HepG2 (cell line): ENCODE measurements around the gene MAPK8. TPM values are rescaled to one million over a fixed set of nuclear protein-coding genes. Genes with fewer than 3 reads are reported as not detected.

Source experiments
- ATAC-seq: fragments of 200-7000 bp; cut with Tn5 transposase; 3 replicates; pipeline ENCODE4 v1.9.1; 2020; ENCODE audit warnings: mild to moderate bottlenecking, moderate library complexity
- BruUV-seq: library from RNA; stranded (reverse); fragments of 400-500 nt; replicated peaks from 2 replicates; lab custom pipeline; 2021; lab: Mats Ljungman, UMichigan
- CTCF ChIA-PET: fragments of 300-600 bp; formaldehyde crosslinking; extraction: SDS; loops from one replicate; lab custom pipeline; 2021; ENCODE audit warnings: low total read pairs, inconsistent platforms, low intra/inter-chr PET ratio; lab: Yijun Ruan, JAX
- POLR2A ChIA-PET: fragments of 350-600 bp; sonication (Branson Sonifier 250); formaldehyde crosslinking; loops from one replicate; lab custom pipeline; 2020; ENCODE audit warnings: antibody characterized with exemption, inconsistent platforms; lab: Yijun Ruan, JAX
- DNase-seq: peaks from one replicate; pipeline ENCODE4 v3.0.0-alpha.2; 2015; ENCODE audit warnings: low spot score
- FAIRE-seq: peaks from 3 replicates; lab custom pipeline; 2011; peaks lifted over from hg19 to GRCh38; lab: Jason Lieb, UNC
- H2AFZ ChIP-seq: one replicate; pipeline ENCODE4 v1.6.1; 2011; ENCODE audit warnings: low read length, inconsistent platforms
- H3K27ac ChIP-seq: fragments of 300-600 bp; 3 replicates; pipeline ENCODE4 v1.8.0; 2011; ENCODE audit warnings: mixed run types, mild to moderate bottlenecking, mixed read lengths, low read length, inconsistent platforms; ENCODE audit not compliant: insufficient read depth; ENCODE audit errors: extremely low read length
- H3K27me3 ChIP-seq, 2 experiments: fragments of 200-600 bp in 1 of 2; 2 replicates in 1 of 2; 3 replicates in 1 of 2; pipeline versions ENCODE4 v1.6.0 to v1.8.0; 2011; ENCODE audit warnings: low read length in 2 of 2, mild to moderate bottlenecking in 2 of 2, moderate library complexity in 2 of 2, inconsistent platforms in 1 of 2; ENCODE audit not compliant: insufficient read depth in 2 of 2, control insufficient read depth in 1 of 2
- H3K36me3 ChIP-seq, 2 experiments: fragments of 200-600 bp in 1 of 2; replicated peaks in 1 of 2; 2 replicates in 1 of 2; 3 replicates in 1 of 2; pipeline versions ENCODE4 v1.5.1 to v1.8.0; 2011; ENCODE audit warnings: low read length in 2 of 2, inconsistent platforms in 1 of 2; ENCODE audit not compliant: insufficient read depth in 2 of 2, control insufficient read depth in 1 of 2
- H3K4me1 ChIP-seq: 2 replicates; pipeline ENCODE4 v1.5.1; 2012; ENCODE audit warnings: low read length, inconsistent platforms; ENCODE audit not compliant: insufficient read depth
- H3K4me2 ChIP-seq: 2 replicates; pipeline ENCODE4 v1.6.0; 2011; ENCODE audit warnings: low read depth, low read length, inconsistent platforms
- H3K4me3 ChIP-seq, 3 experiments: fragments of 200-600 bp in 1 of 3; sonication (generic), shearing (Covaris generic) in 1 of 3; replicated peaks in 1 of 3; 2 replicates each; pipeline ENCODE4 v1.5.1; 2011 to 2016; ENCODE audit warnings: low read length in 3 of 3, inconsistent platforms in 2 of 3, low read depth in 2 of 3, mild to moderate bottlenecking in 2 of 3, control low read depth in 1 of 3, mixed read lengths in 1 of 3; ENCODE audit not compliant: insufficient read depth in 1 of 3
- H3K79me2 ChIP-seq: one replicate; pipeline ENCODE4 v1.6.1; 2011; ENCODE audit warnings: low read length, inconsistent platforms; ENCODE audit not compliant: insufficient read depth
- H3K9ac ChIP-seq: 2 replicates; pipeline ENCODE4 v1.6.0; 2011; ENCODE audit warnings: mild to moderate bottlenecking, low read depth, low read length, inconsistent platforms; ENCODE audit not compliant: insufficient read depth
- H3K9me3 ChIP-seq: 2 replicates; pipeline ENCODE4 v1.5.1; 2012; ENCODE audit warnings: mild to moderate bottlenecking, low read length
- H4K20me1 ChIP-seq: 2 replicates; pipeline ENCODE4 v1.6.0; 2011; ENCODE audit warnings: inconsistent platforms, mild to moderate bottlenecking, low read length, moderate library complexity; ENCODE audit not compliant: insufficient read depth
- AGO1 ChIP-seq: fragments of 200-400 bp; formaldehyde crosslinking; IDR thresholded peaks from 2 replicates; pipeline ENCODE4 v1.6.1; 2017; ENCODE audit warnings: mild to moderate bottlenecking, low read depth, low read length, moderate library complexity; ENCODE audit not compliant: poor library complexity, severe bottlenecking
- BCL3 ChIP-seq: sonication (generic); formaldehyde crosslinking; IDR thresholded peaks from 2 replicates; pipeline ENCODE4 v1.5.1; 2020; ENCODE audit warnings: mild to moderate bottlenecking, missing genetic modification reagents, moderate library complexity
- FOXP1 ChIP-seq, 2 experiments: fragments of 450-650 bp in 1 of 2; IDR thresholded peaks; 2 replicates each; pipeline ENCODE4 v1.6.1; 2017 to 2018; ENCODE audit warnings: antibody characterized with exemption in 1 of 2
- LRRFIP1 ChIP-seq: sonication (generic); formaldehyde crosslinking; conservative IDR thresholded peaks from 2 replicates; pipeline ENCODE4 v1.4.0; 2020; ENCODE audit warnings: missing genetic modification reagents
- MATR3 ChIP-seq: sonication (generic); formaldehyde crosslinking; IDR thresholded peaks from 2 replicates; pipeline ENCODE4 v1.4.0; 2020; ENCODE audit warnings: missing genetic modification reagents
- MAX ChIP-seq: IDR thresholded peaks from 2 replicates; pipeline ENCODE4 v1.6.1; 2012; ENCODE audit warnings: inconsistent platforms
- NR0B2 ChIP-seq: sonication (generic); formaldehyde crosslinking; IDR thresholded peaks from 2 replicates; pipeline ENCODE4 v1.4.0; 2020; ENCODE audit warnings: mild to moderate bottlenecking, missing genetic modification reagents
- NR2F6 ChIP-seq, 2 experiments: IDR thresholded peaks; 2 replicates each; pipeline ENCODE4 v1.6.1; 2016; ENCODE audit warnings: antibody characterized with exemption in 1 of 2, mild to moderate bottlenecking in 1 of 2
- PLSCR1 ChIP-seq: sonication (generic); formaldehyde crosslinking; IDR thresholded peaks from 2 replicates; pipeline ENCODE4 v1.5.0; 2020; ENCODE audit warnings: missing genetic modification reagents, mild to moderate bottlenecking, borderline replicate concordance
- SNAPC5 ChIP-seq: sonication (generic); formaldehyde crosslinking; IDR thresholded peaks from 2 replicates; pipeline ENCODE4 v1.8.1; 2023; ENCODE audit warnings: mild to moderate bottlenecking, missing genetic modification reagents, borderline replicate concordance
- TCF7L2 ChIP-seq: IDR thresholded peaks from 2 replicates; pipeline ENCODE4 v1.6.1; 2011; ENCODE audit warnings: mild to moderate bottlenecking, low read depth, low read length, moderate library complexity
- THAP11 ChIP-seq: IDR thresholded peaks from 2 replicates; pipeline ENCODE4 v1.6.1; 2016; ENCODE audit warnings: missing biosample characterization, missing genetic modification reagents
- ZNF292 ChIP-seq: sonication (generic); formaldehyde crosslinking; IDR thresholded peaks from 2 replicates; pipeline ENCODE4 v1.8.1; 2022; ENCODE audit warnings: mild to moderate bottlenecking, low read depth, missing genetic modification reagents, borderline replicate concordance
- ZNF430 ChIP-seq: sonication (generic); formaldehyde crosslinking; IDR thresholded peaks from 2 replicates; pipeline ENCODE4 v1.9.0; 2021; ENCODE audit warnings: mild to moderate bottlenecking, missing genetic modification reagents
- ZNF441 ChIP-seq: sonication (generic); formaldehyde crosslinking; IDR thresholded peaks from 2 replicates; pipeline ENCODE4 v1.7.0; 2021; ENCODE audit warnings: missing genetic modification reagents, borderline replicate concordance
- WGBS: methylation state at CpG from one replicate; pipeline ENCODE4 v1.1.6; 2017; ENCODE audit warnings: low lambda C conversion rate; 5-methylcytosine and 5-hydroxymethylcytosine counted together
- in situ Hi-C: cut with HindIII; loops from 2 replicates; pipeline ENCODE4 v1.10.0; 2017; ENCODE audit warnings: low pct_unique_long_range_greater_than_20kb; ENCODE audit not compliant: extremely low pct_ligation_motif_present
- intact Hi-C: fragments of 100-400 bp; cut with micrococcal nuclease; formaldehyde crosslinking; loops from one replicate; pipeline ENCODE4 v1.10.0; 2022; ENCODE audit not compliant: unreplicated experiment
- polyA plus RNA-seq, 8 experiments: library from polyadenylated mRNA; depleted of rRNA in 3 of 8; stranded (reverse) in 7 of 8; unstranded in 1 of 8; fragments of >200 nt; fragmentation: Illumina TruSeq in 4 of 8; extraction: Trizol in 4 of 8; gene quantifications; 2 replicates each; pipeline versions ENCODE4 v1.2.1 to v1.2.3, GENCODE V29; 2011 to 2016; ENCODE audit warnings: low read depth in 4 of 8, missing spikeins in 1 of 8, mixed read lengths in 1 of 8; ENCODE audit not compliant: insufficient read depth in 1 of 8
- total RNA-seq, 5 experiments: library from RNA; depleted of rRNA; stranded (reverse); fragments of >200 nt; fragmentation: Illumina TruSeq; extraction: Trizol; gene quantifications; 2 replicates each; pipeline ENCODE4 v1.2.3, GENCODE V29; 2016; ENCODE audit warnings: low read depth in 1 of 5

MAPK8 gene
- total and polyA plus RNA-seq, 2 of the 13 experiments (the other 11 are each of a cell fraction or from before 2014, with no cell fraction given): 41.6 to 47.3 TPM

GRCh38 chr10:48442809-48443177 is 136.3 kb downstream of the MAPK8 start:
- in situ Hi-C loops (no loop called here), intact Hi-C loops (no loop called here)
- no peak overlapping the region for H3K4me2 ChIP-seq
- H3K4me3 ChIP-seq: no peak overlapping the region
- CTCF ChIA-PET: no interaction called here
- H3K27ac ChIP-seq: no peak overlapping the region
- no peaks in the 10 kb centered on the region; a peak in 1 of 5 replicates for H3K27me3 ChIP-seq
- no peak for TF ChIP-seq NR0B2 (CRISPR knock-in tag)
- TF ChIP-seq ZNF292 (CRISPR knock-in tag): no peak
- no peak for TF ChIP-seq MAX
- TF ChIP-seq ZNF441 (CRISPR knock-in tag): no peak
- TF ChIP-seq AGO1: no peak
- no peak for TF ChIP-seq ZNF430
- TF ChIP-seq SNAPC5 (CRISPR knock-in tag): no peak
- TF ChIP-seq NR2F6 (IDR thresholded peaks at IDR 0.05): no peak
- no peak for TF ChIP-seq NR2F6 (CRISPR knock-in tag; IDR thresholded peaks at IDR 0.05)
- TF ChIP-seq MATR3 (CRISPR knock-in tag): no peak
- TF ChIP-seq PLSCR1: no peak
- no peak for TF ChIP-seq TCF7L2
- no peak for TF ChIP-seq LRRFIP1 (CRISPR knock-in tag)
- no peak for TF ChIP-seq THAP11 (CRISPR knock-in tag)
- TF ChIP-seq BCL3 (CRISPR knock-in tag): no peak
- no peak for TF ChIP-seq FOXP1 (IDR thresholded peaks at IDR 0.05)
- no peak for TF ChIP-seq FOXP1 (CRISPR knock-in tag; IDR thresholded peaks at IDR 0.05)
- H4K20me1 ChIP-seq: no peaks in the 10 kb centered on the region
- FAIRE-seq: no peak
- WGBS: 97% methylated on average over 4 of the region's 5 CpGs
- ATAC-seq: no peak
- H3K9me3 ChIP-seq: no peaks in the 10 kb centered on the region
- H2AFZ ChIP-seq: no peak overlapping the region
- DNase-seq: no peak
- BruUV-seq: no TSS peak
- H3K79me2 ChIP-seq: no peaks in the 10 kb centered on the region
- no peak overlapping the region for H3K9ac ChIP-seq
- H3K4me1 ChIP-seq: peaks cover 19% of the 10 kb centered on the region
- POLR2A ChIA-PET: no interaction called here
- H3K36me3 ChIP-seq: no peaks in the 10 kb centered on the region
